Body of pancreas (tissue), 4 donors: ENCODE data around the gene PRAME.

Experiments used
- POLR2A ChIP-seq, 3 donors: fragments of 450-650 bp; IDR thresholded peaks; one replicate each; pipeline ENCODE4 v1.6.1; 2016; ENCODE audit warnings: antibody characterized with exemption in 3 of 3, mild to moderate bottlenecking in 2 of 3
- TF ChIP-seq, protein P1 (sequence below), 7 experiments: fragments of 450-650 bp in 4 of 7; fragments of 200-600 bp in 3 of 7; sonication (generic) in 3 of 7; IDR thresholded peaks; one replicate each; pipeline ENCODE4 v1.5.1; 2016 to 2019; ENCODE audit warnings: antibody characterized with exemption in 7 of 7

DNA sequence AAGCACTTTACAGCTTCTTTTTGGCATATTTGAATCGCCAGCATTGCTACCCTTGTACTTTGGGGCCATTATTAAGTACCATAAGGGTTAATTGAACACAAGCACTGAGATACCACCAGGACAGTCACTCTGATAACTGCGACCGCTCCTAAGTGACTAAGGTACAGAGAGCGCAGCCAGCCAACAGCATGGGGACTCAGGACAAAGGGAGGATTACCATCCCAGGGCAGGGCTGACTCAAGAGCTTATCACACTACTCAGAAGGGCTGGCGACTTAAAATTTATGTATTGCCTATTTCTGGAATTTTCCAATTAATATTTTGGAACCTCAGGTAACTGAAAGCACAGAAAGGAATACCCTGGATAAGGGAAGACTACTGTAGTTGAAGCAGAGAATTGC lies 39.5 kb downstream of the PRAME start:
- no peak for TF ChIP-seq POLR2A (IDR thresholded peaks at IDR 0.05)
- TF ChIP-seq, protein P1, sequence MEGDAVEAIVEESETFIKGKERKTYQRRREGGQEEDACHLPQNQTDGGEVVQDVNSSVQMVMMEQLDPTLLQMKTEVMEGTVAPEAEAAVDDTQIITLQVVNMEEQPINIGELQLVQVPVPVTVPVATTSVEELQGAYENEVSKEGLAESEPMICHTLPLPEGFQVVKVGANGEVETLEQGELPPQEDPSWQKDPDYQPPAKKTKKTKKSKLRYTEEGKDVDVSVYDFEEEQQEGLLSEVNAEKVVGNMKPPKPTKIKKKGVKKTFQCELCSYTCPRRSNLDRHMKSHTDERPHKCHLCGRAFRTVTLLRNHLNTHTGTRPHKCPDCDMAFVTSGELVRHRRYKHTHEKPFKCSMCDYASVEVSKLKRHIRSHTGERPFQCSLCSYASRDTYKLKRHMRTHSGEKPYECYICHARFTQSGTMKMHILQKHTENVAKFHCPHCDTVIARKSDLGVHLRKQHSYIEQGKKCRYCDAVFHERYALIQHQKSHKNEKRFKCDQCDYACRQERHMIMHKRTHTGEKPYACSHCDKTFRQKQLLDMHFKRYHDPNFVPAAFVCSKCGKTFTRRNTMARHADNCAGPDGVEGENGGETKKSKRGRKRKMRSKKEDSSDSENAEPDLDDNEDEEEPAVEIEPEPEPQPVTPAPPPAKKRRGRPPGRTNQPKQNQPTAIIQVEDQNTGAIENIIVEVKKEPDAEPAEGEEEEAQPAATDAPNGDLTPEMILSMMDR (IDR thresholded peaks at IDR 0.05): no peak
